ENCODE measurements around the gene UBC.

The UBC gene

DNA sequence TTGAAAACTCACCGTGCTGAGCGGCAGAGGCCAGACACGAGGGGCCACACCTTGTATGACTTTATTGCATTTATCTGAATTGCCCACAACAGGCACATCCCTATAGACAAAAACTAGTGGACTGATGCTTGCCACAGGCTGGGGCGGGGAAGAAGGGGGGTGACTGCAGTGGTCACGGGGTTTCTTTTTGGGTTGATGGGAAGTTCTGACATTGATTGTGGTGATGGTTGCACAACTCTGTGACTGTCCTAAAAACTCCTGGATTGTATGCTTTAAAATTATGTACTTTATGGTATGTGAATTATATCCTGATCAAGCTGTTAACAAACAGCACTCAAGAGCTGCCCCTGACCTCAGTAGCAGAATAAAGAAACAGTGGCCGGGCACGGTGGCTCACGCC, 48.8 kb upstream of the UBC start:
- no peak for ATAC-seq
- TF ChIP-seq SNAI2 (CRISPR knock-in tag; IDR thresholded peaks at IDR 0.05) (no peak), CSDC2 (CRISPR knock-in tag; IDR thresholded peaks at IDR 0.05) (no peak), TSHZ2 (CRISPR knock-in tag; IDR thresholded peaks at IDR 0.05) (no peak), GLIS3 (CRISPR knock-in tag; IDR thresholded peaks at IDR 0.05) (no peak), ZFP3 (CRISPR knock-in tag; IDR thresholded peaks at IDR 0.05) (no peak)

- TF ChIP-seq ZNF8 (CRISPR knock-in tag; IDR thresholded peaks at IDR 0.05) = no peak
- TF ChIP-seq, protein P1, sequence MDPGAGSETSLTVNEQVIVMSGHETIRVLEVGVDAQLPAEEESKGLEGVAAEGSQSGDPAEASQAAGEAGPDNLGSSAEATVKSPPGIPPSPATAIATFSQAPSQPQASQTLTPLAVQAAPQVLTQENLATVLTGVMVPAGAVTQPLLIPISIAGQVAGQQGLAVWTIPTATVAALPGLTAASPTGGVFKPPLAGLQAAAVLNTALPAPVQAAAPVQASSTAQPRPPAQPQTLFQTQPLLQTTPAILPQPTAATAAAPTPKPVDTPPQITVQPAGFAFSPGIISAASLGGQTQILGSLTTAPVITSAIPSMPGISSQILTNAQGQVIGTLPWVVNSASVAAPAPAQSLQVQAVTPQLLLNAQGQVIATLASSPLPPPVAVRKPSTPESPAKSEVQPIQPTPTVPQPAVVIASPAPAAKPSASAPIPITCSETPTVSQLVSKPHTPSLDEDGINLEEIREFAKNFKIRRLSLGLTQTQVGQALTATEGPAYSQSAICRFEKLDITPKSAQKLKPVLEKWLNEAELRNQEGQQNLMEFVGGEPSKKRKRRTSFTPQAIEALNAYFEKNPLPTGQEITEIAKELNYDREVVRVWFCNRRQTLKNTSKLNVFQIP (CRISPR knock-in tag; IDR thresholded peaks at IDR 0.05; ENCODE audit: borderline replicate concordance, low read depth) = no peak
- no peak for TF ChIP-seq ZFP30 (CRISPR knock-in tag; IDR thresholded peaks at IDR 0.05)
- no peak for TF ChIP-seq CSDC2 (CRISPR knock-in tag; IDR thresholded peaks at IDR 0.05)
- no peak for TF ChIP-seq OSR1 (CRISPR knock-in tag; IDR thresholded peaks at IDR 0.05)
- TF ChIP-seq CSRNP3 (CRISPR knock-in tag; IDR thresholded peaks at IDR 0.05) = no peak
- TF ChIP-seq GLIS3 (CRISPR knock-in tag; IDR thresholded peaks at IDR 0.05) = no peak
- ATAC-seq = no peak
Measured at GRCh38 chr12:124961055-124961454, 46.6 kb upstream of the UBC start.

DNA sequence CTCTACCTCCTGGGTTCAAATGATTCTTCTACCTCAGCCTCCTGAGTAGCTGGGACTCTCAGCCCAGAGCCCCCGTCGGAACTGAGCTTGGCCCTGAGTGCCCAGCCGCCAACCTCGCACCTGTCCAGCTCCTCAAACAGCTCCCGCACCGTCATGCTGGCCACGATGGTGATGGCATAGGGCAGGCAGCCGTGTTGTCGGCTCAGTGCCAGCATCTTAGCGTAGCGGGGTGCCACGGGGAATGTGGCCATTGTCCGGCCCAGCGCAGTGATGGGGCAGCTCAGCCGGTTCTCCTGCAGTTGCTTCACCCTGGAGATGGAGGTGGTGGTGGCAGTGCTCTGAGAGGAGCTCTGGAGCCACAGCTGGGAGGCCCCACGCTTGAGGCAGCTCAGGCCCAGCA, 42.1 kb upstream of the UBC start:
- ATAC-seq = no peak

More for the DNA sequence above, 42.1 kb upstream of the UBC start:
- TF ChIP-seq ESRRG (CRISPR knock-in tag; IDR thresholded peaks at IDR 0.05) (no peak), RARB (CRISPR knock-in tag; IDR thresholded peaks at IDR 0.05) (no peak), PPARA (CRISPR knock-in tag; IDR thresholded peaks at IDR 0.05; ENCODE audit: borderline replicate concordance) (no peak), TOX (CRISPR knock-in tag; IDR thresholded peaks at IDR 0.05; ENCODE audit: borderline replicate concordance) (no peak), ZFP3 (CRISPR knock-in tag; IDR thresholded peaks at IDR 0.05) (no peak), ZNF565 (CRISPR knock-in tag; conservative IDR thresholded peaks at IDR 0.05; ENCODE audit: low read depth) (no peak), CREB5 (CRISPR knock-in tag; IDR thresholded peaks at IDR 0.05; ENCODE audit: low read depth) (no peak), PATZ1 (CRISPR knock-in tag; IDR thresholded peaks at IDR 0.05; ENCODE audit: borderline replicate concordance) (no peak), CSDC2 (CRISPR knock-in tag; IDR thresholded peaks at IDR 0.05) (no peak), CSRNP3 (CRISPR knock-in tag; IDR thresholded peaks at IDR 0.05) (no peak), TSHZ2 (CRISPR knock-in tag; IDR thresholded peaks at IDR 0.05) (no peak), TCF4 (CRISPR knock-in tag; IDR thresholded peaks at IDR 0.05; ENCODE audit: borderline replicate concordance) (no peak), ZFP30 (CRISPR knock-in tag; IDR thresholded peaks at IDR 0.05) (no peak), ZNF70 (CRISPR knock-in tag; IDR thresholded peaks at IDR 0.05) (no peak), OSR1 (CRISPR knock-in tag; IDR thresholded peaks at IDR 0.05) (no peak), ZNF8 (CRISPR knock-in tag; IDR thresholded peaks at IDR 0.05) (no peak), ARNTL (CRISPR knock-in tag; IDR thresholded peaks at IDR 0.05; ENCODE audit: borderline replicate concordance, low read depth) (no peak)
- TF ChIP-seq, protein P1 (CRISPR knock-in tag; IDR thresholded peaks at IDR 0.05; ENCODE audit: borderline replicate concordance, low read depth) = no peak

Data from SK-N-SH treated with all-trans-retinoic acid at 6 μM for 48 hours (cell line).